Hindlimb muscle (tissue), 1 donor: ENCODE data around the gene PODN. TPM values are rescaled to one million over a fixed set of nuclear protein-coding genes. Genes with fewer than 3 reads are reported as not detected.

Experiments
- DNase-seq: peaks from one replicate; pipeline ENCODE4 v3.0.0-alpha.2; 2013
- polyA plus RNA-seq: library from polyadenylated mRNA; unstranded; fragments of 120-200 nt; gene quantifications from one replicate; pipeline ENCODE4 v1.2.1, GENCODE V29; 2013; ENCODE audit not compliant: insufficient read length

The PODN gene
- polyA plus RNA-seq, 1 donor = 8.5 TPM

DNA sequence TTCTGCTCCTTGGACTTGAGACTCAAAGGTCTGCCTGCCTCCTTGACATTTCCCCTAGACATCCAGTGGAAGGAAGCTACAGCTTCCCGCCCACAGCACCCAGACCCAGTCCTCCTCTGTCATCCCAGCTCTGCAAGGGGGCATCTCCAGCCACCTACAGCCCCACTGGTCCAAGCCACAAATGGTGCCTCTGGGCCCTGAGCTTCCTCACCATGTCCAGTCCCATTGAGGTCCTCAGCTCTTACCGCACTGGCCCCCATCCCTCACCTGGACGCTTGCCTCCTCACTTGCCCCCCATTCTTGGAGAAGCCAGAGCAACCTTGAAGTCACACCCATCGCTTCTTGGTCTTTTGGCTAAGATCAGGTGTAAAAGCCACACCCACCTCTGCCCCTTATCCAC is 13.2 kb downstream of the PODN start:
- no peak for DNase-seq

DNA sequence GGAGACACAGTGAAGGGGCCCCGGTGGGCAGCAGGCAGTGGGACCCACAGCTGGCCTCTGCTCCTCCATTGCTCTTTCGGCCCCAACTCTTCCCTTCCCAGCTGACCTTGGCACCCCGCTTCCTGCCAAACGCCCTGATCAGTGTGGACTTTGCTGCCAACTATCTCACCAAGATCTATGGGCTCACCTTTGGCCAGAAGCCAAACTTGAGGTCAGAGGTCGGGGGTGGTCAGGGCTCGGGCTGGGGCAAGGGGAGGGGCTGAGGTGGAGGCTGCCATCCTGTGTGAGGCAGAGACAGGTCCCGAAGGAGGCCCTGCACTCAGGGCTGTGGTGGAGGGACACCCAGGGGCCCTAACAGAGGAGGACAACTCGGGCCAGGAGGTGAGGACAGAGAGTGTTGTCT is 13.7 kb downstream of the PODN start:
- no peak for DNase-seq

DNA sequence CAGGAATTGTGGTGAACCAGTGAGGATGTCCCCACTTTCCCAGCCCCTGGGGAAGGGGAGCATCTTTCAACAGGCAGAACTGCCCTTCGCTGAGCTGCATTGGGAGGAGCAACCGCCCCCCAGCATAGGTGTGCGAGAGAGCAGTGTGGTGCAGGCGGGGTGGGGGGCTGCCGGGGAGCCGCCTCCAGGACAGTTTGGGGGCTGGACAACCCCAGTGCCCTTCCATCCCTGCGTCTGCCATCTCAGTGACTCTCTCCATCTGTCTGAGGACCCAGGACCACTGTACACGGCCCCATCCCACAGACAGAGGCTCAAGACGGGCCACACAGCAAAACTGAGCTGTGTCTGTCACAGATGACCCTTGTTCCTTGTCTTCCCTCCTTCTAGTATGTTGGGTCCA is 14.2 kb downstream of the PODN start:
- DNase-seq = no peak

DNA sequence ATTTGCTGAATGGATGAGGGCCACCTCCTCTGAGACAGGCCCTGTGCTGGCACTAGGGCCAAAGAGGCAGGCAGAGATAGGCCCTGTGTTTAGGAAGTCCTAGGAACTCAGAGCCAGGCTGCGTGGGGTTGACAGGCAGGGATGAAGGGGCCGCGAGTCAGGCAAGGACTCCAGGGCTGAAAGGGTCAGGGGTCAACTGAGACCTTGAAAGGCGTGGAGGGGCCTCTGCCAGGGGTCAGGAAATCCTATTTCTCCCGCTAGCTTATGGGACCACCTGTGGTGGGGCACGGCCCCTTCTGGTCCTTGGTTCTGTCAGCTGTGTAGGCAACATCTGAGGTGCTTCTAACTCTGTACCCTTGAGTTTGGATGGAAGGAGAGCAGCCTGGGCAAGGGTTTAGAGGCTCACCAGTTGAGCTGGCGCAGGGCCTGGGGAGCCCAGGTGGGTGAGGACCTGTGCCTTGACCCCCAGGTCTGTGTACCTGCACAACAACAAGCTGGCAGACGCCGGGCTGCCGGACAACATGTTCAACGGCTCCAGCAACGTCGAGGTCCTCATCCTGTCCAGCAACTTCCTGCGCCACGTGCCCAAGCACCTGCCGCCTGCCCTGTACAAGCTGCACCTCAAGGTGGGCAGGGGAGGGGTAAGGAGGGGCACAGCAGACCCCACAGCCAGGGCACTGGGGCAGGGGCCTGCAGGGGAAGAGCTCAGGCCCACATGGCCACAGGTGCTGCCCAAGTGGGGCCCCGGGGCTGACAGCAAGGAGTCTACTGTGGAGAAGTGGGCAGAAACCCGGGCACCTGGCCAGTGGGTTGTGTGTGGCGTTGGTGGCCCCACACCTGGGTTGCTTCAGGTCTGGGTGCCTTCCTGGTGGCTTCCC is 14.9 kb downstream of the PODN start:
- no peak for DNase-seq

DNA sequence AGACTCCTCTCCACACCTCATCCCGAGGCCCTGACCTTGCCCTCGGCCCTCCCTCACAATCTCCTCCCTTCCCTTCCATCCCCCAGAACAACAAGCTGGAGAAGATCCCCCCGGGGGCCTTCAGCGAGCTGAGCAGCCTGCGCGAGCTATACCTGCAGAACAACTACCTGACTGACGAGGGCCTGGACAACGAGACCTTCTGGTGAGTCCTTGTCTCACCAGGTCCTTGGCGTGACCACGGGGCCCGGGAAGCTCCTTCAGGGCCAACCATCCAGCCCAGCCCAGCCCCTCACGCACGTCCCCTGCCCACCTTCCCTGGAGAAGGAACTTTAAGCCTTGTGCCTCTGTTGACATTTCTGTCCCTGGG is 15.6 kb downstream of the PODN start:
- no peak for DNase-seq

DNA sequence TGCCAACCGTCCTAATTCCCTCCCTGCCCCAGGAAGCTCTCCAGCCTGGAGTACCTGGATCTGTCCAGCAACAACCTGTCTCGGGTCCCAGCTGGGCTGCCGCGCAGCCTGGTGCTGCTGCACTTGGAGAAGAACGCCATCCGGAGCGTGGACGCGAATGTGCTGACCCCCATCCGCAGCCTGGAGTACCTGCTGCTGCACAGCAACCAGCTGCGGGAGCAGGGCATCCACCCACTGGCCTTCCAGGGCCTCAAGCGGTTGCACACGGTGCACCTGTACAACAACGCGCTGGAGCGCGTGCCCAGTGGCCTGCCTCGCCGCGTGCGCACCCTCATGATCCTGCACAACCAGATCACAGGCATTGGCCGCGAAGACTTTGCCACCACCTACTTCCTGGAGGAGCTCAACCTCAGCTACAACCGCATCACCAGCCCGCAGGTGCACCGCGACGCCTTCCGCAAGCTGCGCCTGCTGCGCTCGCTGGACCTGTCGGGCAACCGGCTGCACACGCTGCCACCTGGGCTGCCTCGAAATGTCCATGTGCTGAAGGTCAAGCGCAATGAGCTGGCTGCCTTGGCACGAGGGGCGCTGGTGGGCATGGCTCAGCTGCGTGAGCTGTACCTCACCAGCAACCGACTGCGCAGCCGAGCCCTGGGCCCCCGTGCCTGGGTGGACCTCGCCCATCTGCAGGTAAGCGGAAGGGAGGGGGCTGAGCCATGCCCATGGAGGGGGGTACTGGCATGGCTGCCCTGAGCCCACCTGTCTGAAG is 16.5 kb downstream of the PODN start:
- DNase-seq = no peak

DNA sequence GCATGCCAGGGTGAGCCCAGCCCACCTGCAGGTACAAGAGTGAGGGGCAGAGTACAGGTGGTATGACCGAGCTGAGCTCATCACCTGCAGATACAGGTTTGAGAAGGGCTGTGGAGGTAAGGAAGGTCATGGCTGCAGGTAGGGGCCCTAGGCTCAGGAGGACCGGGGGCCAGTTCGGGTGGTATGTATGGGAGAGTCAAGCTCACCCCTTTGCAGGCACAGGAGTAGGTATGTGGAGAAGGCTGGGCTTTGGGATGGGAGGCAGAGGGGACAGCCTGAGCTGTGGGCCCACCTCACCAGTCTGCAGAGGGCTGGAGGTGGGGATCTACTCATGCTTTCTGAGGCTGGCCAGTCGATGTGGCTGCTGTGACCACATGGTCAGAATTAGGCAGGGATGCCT is 17.2 kb downstream of the PODN start:
- no peak for DNase-seq

DNA sequence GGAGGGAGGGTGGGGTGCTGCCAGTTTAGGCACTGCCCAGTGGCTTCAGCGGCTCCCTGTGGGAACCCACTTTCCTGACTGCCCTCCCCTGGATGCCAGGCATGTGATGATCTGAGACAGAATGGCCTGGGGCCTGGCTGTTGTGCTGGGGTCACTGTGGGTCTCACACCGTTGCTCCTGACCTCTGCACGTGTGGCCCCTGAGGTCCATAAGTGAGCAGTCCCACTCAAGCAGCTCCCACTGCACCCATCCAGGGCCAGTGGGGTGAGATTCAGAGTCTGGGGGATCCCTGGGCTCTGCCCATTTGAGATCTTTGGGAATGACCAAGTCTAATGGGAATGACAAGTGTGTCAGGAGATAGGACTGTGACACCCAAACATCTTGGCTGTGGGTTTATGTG is 18.0 kb downstream of the PODN start:
- DNase-seq = no peak

DNA sequence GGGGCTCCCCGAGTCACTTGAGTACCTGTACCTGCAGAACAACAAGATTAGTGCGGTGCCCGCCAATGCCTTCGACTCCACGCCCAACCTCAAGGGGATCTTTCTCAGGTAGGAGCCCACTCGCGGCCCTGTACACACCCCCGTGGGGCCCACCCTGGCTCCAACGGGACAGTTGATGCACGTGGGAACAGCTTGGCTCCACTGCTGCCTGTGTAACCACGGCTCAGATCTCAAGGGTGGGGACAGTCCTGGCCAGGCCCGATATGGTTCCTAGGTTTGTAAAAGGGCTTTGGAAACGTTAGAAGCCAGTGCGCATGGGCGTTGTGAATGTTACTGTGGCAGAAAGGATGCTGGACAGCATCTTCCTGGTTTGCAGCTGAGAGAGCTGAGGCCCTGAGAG is 18.8 kb downstream of the PODN start:
- no peak for DNase-seq

DNA sequence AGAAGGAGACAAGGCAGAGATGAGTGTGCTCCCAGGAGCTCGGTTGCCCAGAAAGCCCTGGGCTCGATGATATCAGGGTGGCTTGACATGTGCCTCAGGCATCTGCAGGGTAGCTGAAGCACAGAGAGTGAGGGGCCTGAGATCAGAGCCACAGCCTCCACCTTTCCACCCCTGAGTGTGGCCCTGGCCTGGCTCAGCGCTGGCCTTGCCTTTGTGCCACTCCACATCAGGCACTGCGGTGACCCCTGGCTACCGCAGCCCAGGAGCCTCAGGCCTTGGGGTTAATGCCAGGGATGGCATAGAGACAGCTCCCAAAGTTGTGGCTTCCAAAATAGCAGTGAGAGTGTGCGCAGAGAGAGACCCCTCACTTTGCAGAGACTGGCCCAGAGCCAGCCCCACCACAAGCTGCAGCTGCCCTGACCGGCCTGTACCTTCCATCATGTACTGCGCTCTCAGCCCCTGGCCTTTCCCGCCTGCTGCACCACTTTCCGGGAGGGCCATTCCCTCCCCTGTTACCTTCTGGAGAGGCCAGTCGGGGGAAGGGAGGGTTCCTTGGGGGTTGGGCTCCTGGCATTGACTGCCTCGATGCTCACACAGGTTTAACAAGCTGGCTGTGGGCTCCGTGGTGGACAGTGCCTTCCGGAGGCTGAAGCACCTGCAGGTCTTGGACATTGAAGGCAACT is 19.5 kb downstream of the PODN start:
- DNase-seq = no peak

DNA sequence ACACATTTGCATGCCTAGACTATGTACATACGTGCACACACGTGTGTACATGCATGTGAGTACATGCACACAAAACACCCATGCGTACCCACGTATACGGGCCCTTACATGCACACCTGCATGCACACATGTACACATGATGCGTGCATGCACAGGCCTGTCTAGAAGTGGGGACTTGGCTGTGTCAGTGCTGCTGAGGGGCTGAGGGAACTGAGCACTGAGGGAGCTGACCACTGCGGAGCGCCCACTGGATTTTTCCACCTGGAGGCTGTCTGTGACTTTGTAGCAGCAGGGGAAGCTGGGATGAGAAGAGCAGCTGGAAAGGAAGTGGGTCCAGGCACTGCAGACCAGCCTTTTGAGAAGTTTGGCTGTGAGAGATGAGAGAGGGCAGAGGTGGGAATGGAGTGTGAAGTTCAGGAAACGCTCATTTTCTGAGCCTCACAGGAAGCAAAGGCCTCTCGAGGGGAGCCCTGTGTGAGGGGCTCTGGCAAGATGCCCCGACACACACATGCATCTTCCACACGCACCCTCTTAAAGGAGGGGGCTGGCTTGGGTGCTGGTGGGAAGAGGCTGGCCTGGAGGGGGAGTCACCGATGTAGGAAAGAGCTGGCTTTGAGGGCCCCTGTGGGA is 20.9 kb downstream of the PODN start:
- DNase-seq = no peak

DNA sequence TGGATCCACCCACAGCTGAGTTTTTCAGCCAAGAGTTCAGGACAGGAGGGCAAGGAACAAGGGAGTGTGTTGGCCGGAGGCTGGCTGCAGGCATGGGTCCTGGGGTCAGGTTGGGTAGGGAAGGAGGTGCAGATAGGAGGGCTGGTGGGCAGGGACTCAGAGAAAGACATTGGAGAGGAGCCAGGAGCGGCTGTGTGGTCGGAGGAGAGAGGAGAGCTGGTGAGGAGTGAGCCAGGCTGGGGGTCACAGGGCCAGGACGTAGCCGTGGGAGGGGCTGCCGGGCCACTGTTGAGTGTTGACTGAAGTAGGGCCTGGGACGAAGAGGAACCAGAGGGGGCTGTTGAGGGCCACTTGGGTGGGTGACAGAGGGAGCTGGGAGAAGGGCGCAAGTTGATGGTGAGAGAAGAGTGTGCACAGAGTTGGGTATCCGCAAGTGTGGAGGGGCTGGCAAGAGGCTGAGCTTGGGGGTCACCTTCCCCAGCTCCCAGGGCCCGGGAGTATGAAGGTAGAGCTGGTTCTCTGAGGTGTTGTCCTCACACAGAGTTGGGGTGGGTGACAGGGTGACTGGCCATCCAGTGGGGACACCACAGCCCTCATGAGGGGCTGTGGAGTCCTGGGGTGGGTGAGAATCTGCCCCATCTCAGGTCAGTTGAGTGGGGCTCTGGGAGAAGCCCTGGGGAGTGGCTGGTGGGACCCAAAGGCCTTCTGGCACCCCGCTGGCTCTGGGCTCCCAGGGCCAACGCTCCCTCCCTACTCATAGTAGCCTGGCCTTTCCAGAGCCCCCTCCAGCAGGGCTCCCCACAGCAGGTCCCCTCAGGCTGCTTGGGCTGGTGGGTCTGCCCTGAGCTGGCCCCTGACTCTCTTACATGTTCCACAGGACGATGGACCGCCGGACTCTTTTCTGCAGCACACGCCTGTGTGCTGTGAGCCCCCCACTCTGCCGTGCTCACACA is 21.9 kb downstream of the PODN start:
- no peak for DNase-seq

DNA sequence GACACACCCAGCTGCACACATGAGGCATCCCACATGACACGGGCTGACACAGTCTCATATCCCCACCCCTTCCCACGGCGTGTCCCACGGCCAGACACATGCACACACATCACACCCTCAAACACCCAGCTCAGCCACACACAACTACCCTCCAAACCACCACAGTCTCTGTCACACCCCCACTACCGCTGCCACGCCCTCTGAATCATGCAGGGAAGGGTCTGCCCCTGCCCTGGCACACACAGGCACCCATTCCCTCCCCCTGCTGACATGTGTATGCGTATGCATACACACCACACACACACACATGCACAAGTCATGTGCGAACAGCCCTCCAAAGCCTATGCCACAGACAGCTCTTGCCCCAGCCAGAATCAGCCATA is 22.6 kb downstream of the PODN start:
- no peak for DNase-seq

DNA sequence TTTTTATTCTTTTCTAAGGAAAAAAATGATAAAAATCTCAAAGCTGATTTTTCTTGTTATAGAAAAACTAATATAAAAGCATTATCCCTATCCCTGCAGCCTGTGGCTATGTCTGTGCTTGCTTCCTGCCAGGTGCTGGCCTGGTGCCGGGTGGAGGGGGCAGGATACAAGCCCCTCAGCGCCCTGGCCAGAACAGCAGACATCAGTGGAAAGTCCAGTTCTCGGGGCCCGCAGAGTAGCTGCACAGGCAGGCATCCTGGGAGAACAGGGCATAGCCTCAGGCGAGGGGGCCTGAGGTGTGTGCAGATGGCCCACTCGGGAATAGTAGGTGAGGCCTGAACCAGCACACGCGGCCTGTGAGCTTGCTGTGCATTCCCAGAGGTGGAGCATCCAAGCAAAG is 23.4 kb downstream of the PODN start:
- DNase-seq = no peak

DNA sequence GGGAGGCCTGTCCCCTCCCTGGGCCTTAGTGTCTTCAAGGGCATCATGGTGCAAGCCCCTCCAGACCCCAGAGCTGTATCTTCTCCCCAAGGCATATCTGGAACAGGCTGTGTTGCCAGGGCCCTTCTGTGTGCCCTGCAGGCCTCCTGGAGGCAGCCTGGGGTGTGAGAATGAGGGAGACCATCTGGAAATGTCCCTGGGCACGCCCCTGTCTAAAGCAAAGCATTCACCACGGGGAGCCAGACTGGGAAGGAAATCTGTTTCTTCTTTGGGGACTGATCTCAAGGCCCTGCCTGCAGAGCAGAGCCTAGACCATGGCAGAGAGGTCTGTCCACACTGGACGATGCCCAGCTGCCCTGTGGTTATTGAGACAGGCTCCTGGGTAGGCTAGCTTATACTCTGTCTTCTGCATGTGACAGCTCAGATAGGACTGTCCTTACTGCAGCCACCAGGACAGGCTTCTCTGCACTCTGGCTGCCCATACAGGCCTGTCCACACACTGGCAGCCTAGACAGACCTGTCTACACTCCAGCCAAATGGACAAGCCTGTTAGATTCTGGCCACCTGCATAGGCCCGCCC is 24.6 kb downstream of the PODN start:
- no peak for DNase-seq

DNA sequence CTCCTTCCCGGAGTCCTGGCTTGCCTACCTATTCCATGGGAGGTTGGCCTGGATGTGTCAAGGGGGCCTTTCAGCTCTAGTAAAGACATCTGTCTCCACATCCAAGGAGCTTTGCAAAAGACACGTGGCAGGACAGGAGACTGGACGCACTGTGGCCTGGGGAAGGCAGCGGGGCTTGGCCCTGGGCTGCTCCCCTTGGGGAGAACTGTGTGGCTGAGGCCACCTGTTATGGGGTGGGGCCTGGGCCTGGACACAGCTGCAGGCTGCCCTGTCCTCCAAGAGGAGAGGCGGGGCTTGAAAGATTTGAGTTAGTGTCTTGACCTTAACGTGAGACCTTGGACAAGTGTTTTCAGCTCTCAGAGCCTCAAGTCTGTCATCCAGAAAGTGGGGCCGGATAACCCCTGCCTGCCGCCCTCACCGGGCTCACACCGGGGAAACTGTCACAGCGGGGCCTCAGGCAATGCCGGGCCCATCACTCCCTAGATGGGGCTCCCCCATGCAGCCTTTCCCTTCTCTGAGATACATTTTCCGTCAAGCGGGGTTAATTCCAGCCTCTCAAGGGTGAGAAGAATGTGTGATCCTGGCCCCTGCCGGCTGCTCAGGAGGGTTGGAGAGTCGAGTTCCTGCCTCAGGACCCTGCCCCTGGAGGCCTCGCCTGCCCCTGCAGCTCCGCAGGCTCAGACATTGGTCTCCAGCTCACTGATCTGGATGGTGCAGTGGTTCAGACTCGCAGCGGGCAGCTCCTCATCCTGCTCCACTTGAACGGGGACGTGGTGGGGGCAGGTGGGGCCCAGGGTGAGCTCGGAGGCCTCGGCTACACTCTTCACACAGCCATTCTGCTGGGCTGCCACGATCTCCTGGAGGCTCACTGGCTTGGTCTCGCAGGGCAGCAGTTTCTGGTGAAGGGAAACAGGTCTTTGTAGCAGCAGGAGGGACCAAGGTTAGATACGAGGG is 25.6 kb downstream of the PODN start:
- DNase-seq = no peak

DNA sequence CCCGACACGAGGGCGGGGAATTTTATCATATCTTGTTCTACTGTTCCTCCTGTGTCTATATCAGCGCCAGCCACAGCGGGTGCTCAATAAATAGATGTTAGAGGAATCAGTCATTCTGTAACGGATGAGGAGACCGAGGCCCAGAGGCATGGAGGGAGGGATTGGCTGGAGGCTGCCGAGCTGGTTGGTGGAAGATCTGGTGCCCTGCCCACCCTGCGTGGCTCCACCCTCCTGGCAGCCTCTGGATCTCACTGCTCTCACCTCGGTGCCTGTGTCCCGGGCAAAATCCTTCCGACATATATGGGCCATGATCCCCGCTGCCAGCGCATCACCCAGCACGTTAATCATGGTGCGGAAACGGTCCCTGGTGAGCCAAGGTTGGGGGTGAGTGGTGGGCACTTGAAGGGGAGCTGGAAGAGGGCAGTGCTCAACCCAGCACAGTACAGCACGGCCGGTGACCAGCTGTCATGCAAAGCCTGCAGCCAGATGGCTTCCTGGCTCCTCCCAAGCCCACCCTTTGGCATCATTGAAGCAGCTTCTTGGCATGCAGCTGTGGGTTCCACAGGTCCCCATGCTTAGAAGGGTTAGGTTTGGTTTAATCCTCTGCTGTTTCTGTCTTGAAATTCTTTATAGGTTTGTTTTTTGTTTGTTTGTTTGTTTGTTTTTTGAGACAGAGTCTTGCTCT is 26.7 kb downstream of the PODN start:
- no peak for DNase-seq

DNA sequence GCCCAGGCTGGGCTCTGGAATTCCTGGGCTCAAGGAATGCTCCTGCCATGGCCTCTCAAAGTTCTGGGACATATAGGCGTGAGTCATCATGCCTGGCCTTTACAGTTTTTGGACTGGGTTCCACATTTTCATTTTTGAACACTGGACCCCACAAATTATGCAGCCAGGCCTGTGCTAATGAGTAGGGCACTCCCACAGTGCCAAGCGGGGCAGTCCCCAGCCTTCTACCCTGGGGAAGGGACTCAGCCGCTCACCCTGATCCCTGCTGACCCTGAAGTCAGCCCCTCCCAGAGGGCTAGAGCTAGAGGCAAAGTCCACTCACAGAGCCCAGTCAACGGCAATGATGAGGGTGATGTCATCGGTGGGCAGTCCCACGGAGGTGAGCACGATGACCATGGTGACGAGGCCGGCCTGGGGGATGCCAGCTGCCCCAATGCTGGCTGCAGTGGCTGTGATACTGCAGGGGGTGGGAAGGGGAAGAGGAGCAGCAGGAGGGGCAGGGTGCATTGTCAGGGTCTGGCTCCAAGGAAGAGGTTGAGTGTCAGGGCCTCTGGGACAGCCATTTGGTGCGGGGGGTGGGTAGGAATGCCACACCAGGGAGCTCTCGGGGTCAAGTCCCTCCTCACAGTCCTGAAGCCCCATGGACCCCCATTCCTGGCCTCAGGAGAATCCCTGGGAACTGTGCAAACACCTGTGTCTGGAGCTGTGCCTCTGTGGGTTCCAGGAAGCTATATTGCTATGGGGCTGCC is 27.6 kb downstream of the PODN start:
- DNase-seq = no peak
